ENCODE results near the gene TIMM44. TPM values are rescaled to one million over a fixed set of nuclear protein-coding genes. Genes with fewer than 3 reads are reported as not detected.
A peak's percentile ranks its signal among the peaks of the same experiment; 100 is the strongest.

The TIMM44 gene
- total RNA-seq, 4 donors from 2014 or later, result 61.6 to 111 (median 98.5) TPM

DNA sequence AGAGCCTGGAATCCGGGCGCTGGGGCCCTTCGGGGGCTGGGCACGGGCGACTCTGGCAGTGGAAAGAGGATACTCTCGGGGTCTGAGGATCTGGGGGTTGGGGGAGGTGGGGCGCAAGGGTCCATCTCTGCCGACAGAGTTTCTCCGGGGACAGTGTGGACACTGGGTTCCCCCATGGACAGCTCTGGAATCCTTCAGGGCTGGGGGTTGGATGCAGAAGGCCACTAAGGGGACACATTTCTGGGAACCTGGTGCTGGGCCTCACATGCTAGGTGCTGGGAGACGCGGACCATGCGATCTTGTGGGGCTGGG is 26.6 kb downstream of the TIMM44 start:
- Histone ChIP-seq H3K27me3 (peaks cover 11 to 59% (median 28%) of the 10 kb centered on the region in 4 donors), H3K4me1 (peaks cover 34 to 62% (median 58%) of the 10 kb centered on the region in 4 donors), H3K36me3 (peaks cover 11 to 20% (median 18%) of the 10 kb centered on the region in 4 donors), H3K27ac (replicated peaks in 1 of 4) (peak overlapping the region; percentile 69 to 96 (median 89)), H3K4me3 (peak overlapping the region; percentile 46 to 62 (median 54)), H3K9me3 (no peaks in the 10 kb centered on the region)
- TF ChIP-seq, protein P1, sequence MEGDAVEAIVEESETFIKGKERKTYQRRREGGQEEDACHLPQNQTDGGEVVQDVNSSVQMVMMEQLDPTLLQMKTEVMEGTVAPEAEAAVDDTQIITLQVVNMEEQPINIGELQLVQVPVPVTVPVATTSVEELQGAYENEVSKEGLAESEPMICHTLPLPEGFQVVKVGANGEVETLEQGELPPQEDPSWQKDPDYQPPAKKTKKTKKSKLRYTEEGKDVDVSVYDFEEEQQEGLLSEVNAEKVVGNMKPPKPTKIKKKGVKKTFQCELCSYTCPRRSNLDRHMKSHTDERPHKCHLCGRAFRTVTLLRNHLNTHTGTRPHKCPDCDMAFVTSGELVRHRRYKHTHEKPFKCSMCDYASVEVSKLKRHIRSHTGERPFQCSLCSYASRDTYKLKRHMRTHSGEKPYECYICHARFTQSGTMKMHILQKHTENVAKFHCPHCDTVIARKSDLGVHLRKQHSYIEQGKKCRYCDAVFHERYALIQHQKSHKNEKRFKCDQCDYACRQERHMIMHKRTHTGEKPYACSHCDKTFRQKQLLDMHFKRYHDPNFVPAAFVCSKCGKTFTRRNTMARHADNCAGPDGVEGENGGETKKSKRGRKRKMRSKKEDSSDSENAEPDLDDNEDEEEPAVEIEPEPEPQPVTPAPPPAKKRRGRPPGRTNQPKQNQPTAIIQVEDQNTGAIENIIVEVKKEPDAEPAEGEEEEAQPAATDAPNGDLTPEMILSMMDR (IDR thresholded peaks at IDR 0.05), result no peak
- no peak for TF ChIP-seq EP300 (IDR thresholded peaks at IDR 0.05)
- TF ChIP-seq POLR2A (IDR thresholded peaks at IDR 0.05; ENCODE audit: low read depth), result no peak
- TF ChIP-seq POLR2AphosphoS5 (IDR thresholded peaks at IDR 0.05), result no peak
- WGBS, result 20% methylated on average over 2 of the region's 12 CpGs
- intact Hi-C loops (cut with DNase I), result no loop called here
- DNase-seq (ENCODE audit: extremely low spot score), result no peak

DNA sequence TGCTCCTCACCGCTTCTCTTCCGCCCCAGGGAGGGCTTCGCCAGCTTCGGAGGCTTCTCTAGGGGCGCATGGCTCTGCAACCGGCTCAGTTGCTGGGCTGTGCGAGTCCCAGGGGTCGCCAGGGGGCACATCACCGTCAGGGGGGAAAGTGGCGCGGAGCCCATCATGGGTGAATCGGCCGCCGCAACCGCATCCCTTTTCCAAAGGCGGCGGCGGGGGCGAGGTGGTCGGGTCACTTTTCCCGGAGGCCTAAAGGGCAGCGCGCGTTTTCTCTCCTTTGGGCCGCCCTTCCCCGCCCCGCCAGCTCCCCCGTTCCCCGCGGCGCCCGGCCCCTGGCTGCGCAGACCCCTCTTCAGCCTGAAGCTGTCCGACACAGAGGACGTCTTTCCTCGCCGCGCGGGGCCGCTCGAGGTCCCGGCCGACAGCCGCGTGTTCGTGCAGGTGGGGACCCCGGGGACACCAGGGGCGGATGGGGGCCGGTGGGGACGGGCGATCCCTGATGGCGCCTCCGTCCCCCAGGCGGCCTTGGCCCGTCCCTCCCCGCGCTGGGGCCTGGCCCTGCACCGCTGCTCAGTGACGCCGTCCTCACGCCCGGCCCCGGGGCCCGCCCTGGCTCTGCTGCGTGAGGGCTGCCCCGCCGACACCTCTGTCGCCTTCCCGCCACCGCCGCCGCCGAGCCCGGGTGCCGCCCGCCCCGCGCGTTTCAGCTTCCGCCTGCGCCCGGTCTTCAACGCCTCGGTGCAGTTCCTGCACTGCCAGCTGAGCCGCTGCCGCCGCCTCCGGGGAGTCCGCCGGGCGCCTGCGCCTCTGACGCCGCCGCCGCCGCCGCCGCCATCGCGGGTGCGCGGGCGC is 27.1 kb downstream of the TIMM44 start:
- Histone ChIP-seq H3K4me3 (peak overlapping the region; percentile 46 to 62 (median 54)), H3K27ac (replicated peaks in 1 of 4) (peak overlapping the region; percentile 69 to 96 (median 89)), H3K9me3 (no peaks in the 10 kb centered on the region), H3K4me1 (peaks cover 28 to 56% (median 52%) of the 10 kb centered on the region in 4 donors), H3K27me3 (peaks cover 11 to 59% (median 28%) of the 10 kb centered on the region in 4 donors), H3K36me3 (peaks cover 16 to 23% (median 21%) of the 10 kb centered on the region in 4 donors)
- TF ChIP-seq EP300 (IDR thresholded peaks at IDR 0.05) (no peak), POLR2A (IDR thresholded peaks at IDR 0.05; ENCODE audit: low read depth) (no peak), POLR2AphosphoS5 (IDR thresholded peaks at IDR 0.05) (no peak)
- TF ChIP-seq, protein P1 (IDR thresholded peaks at IDR 0.05), result no peak
- 2% methylated on average over 18 of the region's 104 CpGs for WGBS
- intact Hi-C loops (cut with DNase I), result no loop called here
- DNase-seq (ENCODE audit: extremely low spot score), result no peak

DNA sequence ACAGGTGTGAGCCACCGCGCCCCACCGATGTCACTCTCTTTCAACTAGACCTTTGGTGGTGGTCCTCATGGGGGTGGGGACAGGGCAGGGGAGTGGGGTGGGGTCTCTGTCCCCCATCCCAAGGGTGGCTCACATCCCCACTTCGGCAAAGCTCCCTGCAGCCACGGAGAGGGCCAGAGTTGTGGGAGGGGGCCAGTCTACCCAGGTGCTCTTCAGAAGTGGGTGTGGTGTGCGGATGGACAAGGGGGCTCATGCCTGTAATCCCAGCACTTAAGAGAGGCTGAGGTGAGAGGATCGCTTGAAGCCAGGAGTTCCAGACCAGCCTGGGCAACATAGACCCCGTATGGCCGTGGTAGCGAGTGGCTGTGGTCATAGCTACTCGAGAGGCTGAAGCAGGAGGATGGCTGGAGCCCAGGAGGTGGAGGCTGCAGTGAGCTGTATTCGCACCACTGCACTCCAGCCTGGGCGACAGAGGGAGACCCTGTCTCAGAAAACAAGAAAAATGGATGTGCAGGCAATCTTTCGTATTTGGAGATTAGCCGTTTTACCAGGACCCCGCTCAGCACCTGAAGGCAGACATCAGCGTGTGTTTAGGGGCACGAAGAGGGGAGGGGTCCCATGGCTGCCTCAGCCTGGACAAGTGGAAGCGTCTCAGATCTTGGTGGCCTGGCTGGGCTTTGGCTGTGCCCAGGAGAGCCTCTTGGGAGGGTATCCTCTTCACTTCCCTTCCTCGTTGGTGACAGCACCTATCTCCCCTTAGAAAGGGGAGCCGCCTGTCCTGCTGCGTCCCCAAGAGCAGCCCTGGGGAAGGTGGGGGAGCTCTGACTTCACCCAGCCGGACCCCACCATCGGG is 28.0 kb downstream of the TIMM44 start:
- peak overlapping the region; percentile 46 to 62 (median 54) for H3K4me3 ChIP-seq
- TF ChIP-seq POLR2AphosphoS5 (IDR thresholded peaks at IDR 0.05) (peak in 1 of 2 donors; percentile 19), EP300 (IDR thresholded peaks at IDR 0.05) (no peak), POLR2A (IDR thresholded peaks at IDR 0.05; ENCODE audit: low read depth) (no peak)
- TF ChIP-seq, protein P1 (IDR thresholded peaks at IDR 0.05), result no peak
- DNase-seq (ENCODE audit: extremely low spot score), result no peak

DNA sequence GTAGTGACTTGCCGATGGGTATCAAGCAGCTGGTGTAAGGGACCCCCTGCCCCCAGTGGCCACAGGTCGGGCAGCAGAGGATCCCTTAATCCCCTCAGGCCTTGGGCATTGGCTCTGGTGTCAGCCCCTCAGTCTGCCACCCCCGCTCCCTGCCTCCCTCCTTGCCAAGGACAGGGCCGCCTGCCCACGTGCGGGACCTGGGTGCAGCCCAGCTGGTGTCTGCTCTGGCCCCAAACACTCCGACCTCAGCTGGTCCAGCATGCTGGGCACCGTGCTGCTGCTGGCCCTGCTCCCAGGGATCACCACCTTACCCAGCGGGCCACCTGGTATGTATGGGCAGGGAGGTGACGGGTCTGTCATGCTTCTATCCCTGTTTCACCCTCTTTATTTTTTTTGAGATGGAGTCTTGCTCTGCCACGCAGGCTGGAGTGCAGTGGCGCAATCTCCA is 28.8 kb downstream of the TIMM44 start, which contains the start of gene TGFBR3L:
Gene TGFBR3L (plus strand): TSS at position 233 of the 448 bp plus-strand sequence.
- TF ChIP-seq EP300 (IDR thresholded peaks at IDR 0.05), result no peak
- TF ChIP-seq POLR2AphosphoS5 (IDR thresholded peaks at IDR 0.05), result peak in 1 of 2 donors; percentile 8
- Histone ChIP-seq H3K9me3 (no peaks in the 10 kb centered on the region), H3K4me3 (no peak within 1 kb of the TSS), H3K27ac (replicated peaks in 1 of 4) (no peak within 1 kb of the TSS), H3K4me1 (peaks cover 24 to 46% (median 42%) of the 10 kb centered on the region in 4 donors), H3K36me3 (peaks cover 33 to 40% (median 38%) of the 10 kb centered on the region in 4 donors), H3K27me3 (peaks cover 11 to 56% (median 28%) of the 10 kb centered on the region in 4 donors)
- intact Hi-C loops (cut with DNase I), result no loop called here
- 72% methylated on average over 11 of the region's 12 CpGs for WGBS
- DNase-seq (ENCODE audit: extremely low spot score), result no peak

More for the DNA sequence above, 28.0 kb downstream of the TIMM44 start:
- peaks cover 25 to 31% (median 29%) of the 10 kb centered on the region in 4 donors for H3K36me3 ChIP-seq
- 55% methylated on average over 16 of the region's 24 CpGs for WGBS
- H3K27me3 ChIP-seq, result peaks cover 11 to 59% (median 28%) of the 10 kb centered on the region in 4 donors
- no peaks in the 10 kb centered on the region for H3K9me3 ChIP-seq
- intact Hi-C loops (cut with DNase I), result no loop called here
- H3K4me1 ChIP-seq, result peaks cover 24 to 51% (median 47%) of the 10 kb centered on the region in 4 donors
- no peak overlapping the region for H3K27ac ChIP-seq (replicated peaks in 1 of 4)

All from esophagus muscularis mucosa (tissue), 4 donors.